Measurements from ENCODE around the gene RBM4.

RBM4 gene

DNA sequence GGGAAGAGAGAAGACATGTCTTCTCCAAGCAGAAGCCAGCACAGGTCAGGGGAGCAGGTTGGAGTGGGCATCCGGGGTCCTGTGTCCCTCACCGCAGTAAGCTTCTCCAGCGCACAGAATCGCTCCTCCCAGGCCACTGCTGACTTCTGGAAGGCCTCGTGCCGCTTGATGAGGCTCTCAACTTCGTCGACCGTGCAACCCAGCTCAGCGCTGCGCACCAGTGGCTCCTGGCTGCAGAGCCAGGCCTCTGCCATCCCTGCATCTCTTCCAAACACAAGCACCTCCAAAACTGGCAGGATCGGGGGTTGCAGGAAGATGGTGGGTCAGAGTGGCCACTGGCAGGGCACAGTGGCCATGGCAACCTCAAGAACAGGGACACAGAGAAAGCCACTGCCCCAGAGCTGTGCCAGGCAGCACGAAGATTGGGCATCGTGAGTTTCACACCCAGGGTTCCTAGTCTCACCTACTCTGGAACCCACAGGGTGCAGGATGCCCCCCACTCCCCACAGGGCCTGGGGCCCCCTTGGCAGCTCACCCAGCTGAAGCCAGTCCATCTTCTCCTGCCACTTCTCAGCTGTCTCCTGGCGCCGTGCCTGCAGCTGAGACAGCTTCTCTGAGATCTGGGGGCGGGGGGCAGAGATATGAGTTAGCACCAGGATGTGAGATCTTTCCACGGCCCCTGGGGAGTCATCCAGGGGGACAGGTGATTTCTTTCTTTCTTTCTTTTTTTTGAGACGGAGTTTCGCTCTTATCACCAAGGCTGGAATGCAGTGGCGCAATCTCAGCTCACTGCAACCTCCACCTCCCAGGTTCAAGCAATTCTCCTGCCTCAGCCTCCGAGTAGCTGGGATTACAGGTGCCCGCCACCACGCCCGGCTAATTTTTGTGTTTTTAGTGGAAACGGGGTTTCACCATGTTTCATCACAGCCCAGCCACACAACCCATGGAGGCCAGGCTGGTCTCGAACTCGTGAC is 50.3 kb downstream of the RBM4 start:
- no peak for DNase-seq (ENCODE audit: low read depth)

DNA sequence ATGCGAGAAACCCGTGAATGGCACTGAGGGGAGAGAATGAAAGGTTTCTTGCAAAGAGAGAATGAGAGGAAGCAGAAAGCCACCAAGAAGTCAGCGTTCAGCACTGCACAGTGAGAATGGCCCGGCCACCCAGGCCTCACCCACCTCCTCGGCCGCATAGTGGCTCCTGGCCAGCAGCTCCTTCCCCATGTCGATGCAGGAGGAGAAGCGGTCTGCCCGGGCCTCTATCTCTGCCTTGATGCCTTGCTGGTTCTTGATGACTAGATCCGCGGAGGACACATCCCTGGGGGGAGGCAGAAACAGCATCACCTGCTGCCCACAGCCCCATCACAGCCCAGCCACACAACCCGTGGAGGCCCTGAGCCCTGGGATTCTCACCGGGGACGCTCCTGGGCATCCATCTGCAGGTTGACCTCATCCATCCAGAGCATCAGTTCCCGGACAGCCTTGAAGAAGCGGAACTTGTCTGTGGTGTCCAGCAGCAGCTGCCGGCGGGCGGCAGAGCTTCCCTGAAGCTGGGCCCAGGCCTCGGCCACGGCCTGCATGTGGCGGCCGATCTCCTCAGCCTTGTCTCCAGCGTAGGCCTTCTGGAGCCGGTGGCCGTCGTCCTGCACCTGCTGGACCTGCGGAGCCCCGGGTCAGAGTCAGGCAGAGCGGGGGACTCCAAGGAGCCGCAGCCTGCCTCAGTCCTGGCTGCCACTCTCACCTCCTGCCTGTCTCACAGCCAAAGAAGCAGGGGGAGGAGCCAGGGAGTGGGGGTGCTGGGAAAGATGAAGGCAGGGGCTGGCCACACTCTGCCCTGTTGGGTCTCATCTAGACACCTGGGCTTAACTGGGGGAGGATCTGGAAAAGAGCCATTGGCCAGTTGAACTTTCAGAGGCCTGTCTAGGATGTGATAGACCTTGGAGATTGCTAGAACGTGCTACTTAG is 51.4 kb downstream of the RBM4 start:
- no peak for DNase-seq (ENCODE audit: low read depth)

DNA sequence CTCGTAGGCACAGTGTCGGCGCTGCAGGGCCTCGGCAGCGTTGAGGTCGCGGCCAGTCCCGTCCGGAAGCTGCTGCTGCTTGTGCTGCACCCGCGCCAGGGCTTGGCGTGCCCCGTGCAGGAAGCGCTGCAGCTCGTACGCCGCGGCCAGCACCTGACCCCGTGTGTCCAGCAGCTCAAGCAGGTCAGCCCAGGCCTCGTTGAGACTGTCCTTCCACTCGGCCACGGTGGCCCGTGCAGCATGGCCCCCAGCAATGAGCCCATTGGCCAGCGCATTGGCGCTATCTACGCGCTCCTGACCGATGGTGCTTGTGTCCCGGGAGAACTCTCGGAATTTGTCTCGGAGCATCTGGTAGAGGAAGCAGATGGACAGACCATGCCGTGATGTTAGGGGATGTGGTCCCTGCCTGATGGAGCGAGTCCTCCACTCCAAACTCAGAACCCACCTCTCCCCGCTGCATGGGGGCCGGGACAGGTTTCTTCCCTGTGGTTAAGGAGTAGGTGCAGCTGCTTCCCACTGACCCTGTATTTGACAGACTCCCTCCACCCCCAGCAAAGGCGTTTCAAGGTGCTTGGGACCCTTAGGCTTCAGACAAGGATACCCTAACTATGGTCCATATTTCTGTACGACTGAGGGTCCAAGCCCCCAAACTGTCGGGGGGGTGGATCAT is 52.9 kb downstream of the RBM4 start:
- DNase-seq (ENCODE audit: low read depth), result no peak

DNA sequence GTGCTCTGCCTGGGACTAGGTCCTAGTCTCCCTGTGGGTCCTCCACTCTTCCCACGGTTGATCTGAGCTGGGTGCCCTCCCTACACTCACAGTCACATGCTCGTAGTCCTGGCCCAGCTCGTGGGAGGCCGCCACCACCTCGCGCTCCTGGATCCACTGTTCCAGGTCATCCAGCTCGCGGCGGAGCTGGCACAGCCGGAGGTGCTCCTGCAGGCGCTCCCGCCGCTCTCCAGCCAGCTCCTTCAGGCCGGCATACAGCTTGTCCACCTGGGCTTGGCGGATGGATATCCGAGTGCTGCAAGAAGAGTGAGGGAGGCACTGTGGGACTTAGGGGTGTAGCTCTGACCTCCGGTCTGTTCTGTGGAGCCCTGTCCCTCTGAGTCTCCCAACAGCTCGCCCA is 53.9 kb downstream of the RBM4 start:
- DNase-seq (ENCODE audit: low read depth), result no peak

DNA sequence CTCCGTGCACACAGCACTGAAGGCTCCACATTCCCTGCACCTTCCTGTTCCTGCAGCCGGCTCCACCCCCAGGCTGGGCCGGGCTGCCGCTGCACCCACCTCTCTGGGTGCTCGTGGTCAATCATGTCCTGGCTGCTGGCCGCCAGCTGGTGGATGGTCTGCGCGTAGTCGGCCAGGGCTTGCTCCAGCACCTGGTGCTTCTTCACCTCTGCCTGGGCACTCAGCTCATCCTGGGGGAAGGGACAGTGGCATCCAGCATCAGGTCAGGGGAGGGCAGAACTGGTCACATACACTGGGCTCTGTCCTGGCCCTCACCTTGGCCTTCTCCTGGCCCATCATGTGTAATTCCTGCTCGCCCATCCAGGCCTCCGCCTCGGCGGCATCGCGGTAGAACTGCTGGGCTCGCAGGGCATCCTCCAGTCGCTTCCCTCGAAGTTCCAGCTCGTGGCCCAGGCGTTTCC is 54.4 kb downstream of the RBM4 start:
- DNase-seq (ENCODE audit: low read depth), result no peak

DNA sequence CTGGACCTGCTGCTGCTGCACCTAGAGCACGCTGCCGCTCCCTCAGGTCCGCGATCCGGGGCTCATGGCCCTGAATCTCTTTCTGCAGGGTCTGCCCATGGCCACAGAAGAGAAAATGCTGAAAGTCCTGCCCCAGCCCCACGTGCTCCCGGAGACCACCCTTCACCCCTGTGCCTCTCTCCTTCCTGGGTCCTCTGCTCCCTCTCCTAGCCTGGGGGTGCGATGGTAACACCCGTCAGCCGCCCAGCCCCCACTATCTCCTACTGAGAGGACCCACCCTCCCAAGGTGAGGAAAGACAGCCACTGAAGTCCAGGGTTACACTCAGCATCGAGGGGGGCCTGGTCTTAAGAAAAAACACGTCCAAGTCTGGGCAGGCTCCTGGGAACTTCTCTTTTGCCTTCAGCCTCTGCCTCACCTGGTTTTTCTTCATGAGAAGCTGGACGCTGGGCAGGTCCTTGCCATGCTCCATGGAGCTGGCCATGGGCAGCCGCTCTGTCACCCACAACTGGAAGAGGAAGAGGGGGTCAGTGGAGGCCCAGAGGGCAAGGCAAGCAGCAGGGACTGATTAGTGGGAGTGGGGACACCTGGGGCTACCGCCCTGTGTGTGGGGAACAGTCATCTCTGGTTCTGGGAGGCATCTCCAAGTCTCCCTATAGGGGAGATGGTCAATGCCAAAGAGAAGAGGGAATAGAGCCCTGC is 55.0 kb downstream of the RBM4 start:
- no peak for DNase-seq (ENCODE audit: low read depth)

DNA sequence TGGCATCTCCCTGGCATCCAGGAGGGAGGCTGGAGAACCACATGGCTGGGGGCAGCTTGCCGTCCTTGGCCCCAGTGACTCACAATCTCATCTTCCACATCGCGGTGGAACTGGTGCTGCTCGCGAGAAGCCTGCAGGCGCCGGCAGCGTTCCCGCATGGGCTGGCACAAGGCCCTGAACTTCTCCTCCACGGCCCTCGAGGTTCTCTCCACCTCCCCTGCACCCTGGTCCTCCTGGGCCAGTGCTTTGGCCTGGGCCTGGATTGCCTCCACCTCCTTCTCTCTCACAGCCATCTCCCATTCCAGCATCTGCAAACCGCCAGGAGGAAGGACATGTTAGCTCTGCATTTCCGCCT is 55.5 kb downstream of the RBM4 start:
- DNase-seq (ENCODE audit: low read depth), result no peak

DNA sequence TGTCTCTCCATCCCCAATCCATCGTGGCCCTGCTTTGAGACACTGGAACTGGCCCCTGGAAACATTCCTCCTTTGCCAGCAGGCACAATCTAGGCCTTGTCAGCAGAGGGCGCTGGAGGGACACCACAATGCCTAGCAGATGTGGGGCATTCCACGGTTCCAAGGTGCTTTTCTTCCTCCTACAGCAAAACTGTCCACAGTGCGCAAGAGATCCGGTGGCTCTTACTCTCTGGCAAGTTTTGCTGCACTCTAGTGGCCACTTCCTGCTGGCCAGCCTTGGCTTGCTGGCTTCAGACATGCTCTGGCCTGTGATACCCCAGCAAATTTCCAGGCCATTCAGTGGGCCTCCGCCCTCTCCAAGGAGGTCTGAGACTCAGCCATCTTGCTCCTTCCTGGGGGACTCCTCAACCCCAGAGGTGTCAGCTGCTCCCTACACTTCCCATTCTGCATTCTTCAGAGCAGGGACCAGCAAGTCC is 56.3 kb downstream of the RBM4 start:
- peak; percentile 83 for DNase-seq (ENCODE audit: low read depth)

All from activated T-cell treated with anti-CD3 and anti-CD28 coated beads for 1 hour (primary cell).